Stimulated activated CD4-positive, alpha-beta T cell treated with anti-CD3 and anti-CD28 coated beads, Interleukin-12 subunit alpha, Interleukin-12 subunit beta, amount 100 ng/mL, for 4 hours (primary cell): ENCODE results near the gene PLEKHF1.

Source experiments
- DNase-seq: peaks from one replicate; pipeline ENCODE4 v3.0.0-alpha.2; 2020

The PLEKHF1 gene

GRCh38 chr19:29635963-29636362 is 29.3 kb upstream of the PLEKHF1 start:
- no peak for DNase-seq

- DNase-seq, result no peak
These were observed 28.5 kb upstream of the PLEKHF1 start for GRCh38 chr19:29636553-29637360.

- no peak for DNase-seq
These were observed 26.2 kb upstream of the PLEKHF1 start for GRCh38 chr19:29639086-29639485.

- DNase-seq, result no peak
These were observed 25.0 kb upstream of the PLEKHF1 start for GRCh38 chr19:29640231-29640630.

DNA sequence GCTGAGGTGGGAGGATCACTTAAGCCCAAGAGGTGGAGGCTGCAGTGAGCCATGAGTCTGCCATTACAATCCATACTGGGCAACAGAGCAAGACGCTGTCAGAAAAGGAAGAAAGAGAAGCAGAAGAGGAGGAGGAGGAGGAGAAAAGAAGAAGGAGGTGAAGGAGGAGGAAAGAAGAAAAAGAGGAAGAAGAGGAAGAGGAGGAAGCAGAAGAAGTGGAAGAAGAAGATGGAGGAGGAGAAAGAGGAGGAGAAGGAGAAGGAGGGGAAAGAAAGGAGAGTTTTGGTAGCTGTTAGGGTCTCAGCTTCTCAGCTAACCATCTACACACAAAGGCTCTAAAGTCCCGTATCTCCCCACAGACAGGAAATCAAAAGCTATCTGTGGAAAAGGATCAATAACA is 23.7 kb upstream of the PLEKHF1 start:
- no peak for DNase-seq

- no peak for DNase-seq
These were observed 21.8 kb upstream of the PLEKHF1 start for GRCh38 chr19:29643361-29643935.

DNA sequence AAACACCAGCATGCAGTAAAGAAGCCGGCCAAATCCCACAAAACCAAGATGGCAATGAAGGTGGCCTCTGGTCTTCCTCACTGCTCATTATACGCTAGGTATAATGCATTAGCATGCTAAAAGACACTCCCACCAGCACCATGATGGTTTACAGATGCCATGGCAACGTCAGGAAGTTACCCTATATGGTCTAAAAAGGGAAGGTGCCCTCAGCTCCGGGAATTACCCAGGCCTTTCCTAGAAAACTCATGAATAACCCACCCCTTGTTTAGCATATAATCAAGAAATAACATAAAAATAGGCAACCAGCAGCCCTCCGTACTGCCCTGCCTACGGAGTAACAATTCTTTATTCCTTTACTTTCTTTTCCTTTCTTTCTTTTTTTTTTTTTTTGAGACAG is 21.1 kb upstream of the PLEKHF1 start:
- no peak for DNase-seq

DNA sequence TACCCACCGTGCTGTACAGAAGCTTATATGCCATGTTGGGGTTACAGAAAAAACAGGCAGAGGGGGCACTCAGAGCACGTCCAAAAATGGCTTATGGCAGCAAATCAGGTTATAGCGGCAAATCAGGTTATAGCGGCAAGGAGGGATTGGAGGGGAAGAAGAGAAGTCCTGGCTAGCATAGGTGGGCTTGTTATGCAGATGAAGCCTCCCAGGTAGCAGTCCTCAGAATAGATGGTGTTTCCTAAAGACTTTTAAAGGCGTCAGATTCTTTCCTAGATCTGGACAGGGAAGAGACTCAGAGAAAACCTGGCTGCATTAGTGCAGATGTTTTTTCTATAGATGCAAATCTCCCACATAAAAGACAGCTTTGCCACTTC is 19.8 kb upstream of the PLEKHF1 start:
- no peak for DNase-seq

- DNase-seq, result no peak
These were observed 19.4 kb upstream of the PLEKHF1 start for GRCh38 chr19:29645911-29646310.

DNA sequence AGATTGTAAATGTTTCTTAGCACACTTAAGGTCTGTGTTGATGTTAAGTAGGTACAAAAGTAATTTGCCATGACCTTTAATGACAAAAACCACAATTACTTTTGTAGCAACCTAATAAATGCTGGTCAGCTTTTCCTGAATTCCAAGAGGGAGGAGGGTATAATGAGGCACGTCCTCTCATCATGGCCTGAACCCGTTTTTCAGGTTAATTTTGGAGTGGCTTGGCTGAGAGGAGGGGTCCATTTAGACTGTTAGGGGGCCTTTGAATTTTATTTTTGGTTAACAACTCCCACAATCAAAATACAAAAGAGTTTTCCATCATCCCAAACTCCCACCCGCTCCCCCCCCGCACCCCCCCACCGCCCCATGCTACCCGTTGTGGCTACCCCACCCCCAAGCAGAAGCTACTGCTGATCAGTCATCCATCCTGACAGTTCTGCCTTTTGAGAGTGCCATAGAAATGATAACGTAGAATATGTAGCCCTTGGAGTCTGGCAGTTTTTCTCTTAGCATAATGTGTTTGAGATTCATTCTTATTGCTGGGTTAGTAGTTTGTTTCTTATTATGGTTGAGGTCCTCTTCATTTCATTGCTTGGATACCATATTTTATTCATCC is 14.4 kb upstream of the PLEKHF1 start:
- no peak for DNase-seq

DNA sequence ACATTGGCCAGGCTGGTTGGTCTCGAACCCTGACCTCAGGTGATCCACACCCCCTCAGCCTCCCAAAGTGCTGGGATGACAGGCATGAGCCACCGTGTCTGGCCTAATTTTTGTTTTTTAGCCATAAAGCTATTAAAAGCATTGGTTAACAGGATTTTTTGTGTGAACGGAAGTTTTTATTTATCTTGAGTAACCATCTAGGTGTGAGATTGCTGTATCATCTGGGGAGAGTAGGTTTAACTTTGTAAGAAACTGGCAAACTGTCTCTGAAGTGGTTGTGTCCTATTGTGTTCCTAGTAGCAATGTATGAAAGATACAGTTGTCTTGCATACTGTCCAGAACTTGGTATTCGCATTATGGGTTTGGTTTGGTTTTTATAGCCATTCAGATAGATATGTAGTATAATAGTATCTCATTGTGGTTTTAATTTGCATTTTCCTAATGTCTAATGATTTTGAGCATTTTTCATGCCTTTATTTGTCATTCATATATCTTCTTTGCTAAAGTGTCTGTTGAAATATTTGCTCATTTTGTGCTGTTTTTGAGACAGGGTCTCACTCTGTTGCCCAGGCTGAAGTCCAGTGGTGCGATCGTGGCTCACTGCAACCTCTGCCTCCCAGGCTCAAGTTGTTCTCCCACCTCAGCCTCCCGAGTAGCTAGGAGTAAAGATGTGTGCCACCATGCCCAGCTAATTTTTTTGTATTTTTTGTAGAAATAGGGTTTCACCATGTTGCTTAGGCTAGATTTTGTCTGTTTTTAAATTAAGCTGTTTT is 13.5 kb upstream of the PLEKHF1 start:
- DNase-seq, result no peak

- DNase-seq, result no peak
These were observed 11.9 kb upstream of the PLEKHF1 start for GRCh38 chr19:29653398-29653797.

GRCh38 chr19:29655648-29656335 is 9.5 kb upstream of the PLEKHF1 start:
- DNase-seq, result no peak

GRCh38 chr19:29658221-29658991 is 6.9 kb upstream of the PLEKHF1 start:
- no peak for DNase-seq

- no peak for DNase-seq
These were observed 4.4 kb upstream of the PLEKHF1 start for GRCh38 chr19:29660835-29661234.

GRCh38 chr19:29662278-29662603 is 3.0 kb upstream of the PLEKHF1 start:
- no peak for DNase-seq

DNA sequence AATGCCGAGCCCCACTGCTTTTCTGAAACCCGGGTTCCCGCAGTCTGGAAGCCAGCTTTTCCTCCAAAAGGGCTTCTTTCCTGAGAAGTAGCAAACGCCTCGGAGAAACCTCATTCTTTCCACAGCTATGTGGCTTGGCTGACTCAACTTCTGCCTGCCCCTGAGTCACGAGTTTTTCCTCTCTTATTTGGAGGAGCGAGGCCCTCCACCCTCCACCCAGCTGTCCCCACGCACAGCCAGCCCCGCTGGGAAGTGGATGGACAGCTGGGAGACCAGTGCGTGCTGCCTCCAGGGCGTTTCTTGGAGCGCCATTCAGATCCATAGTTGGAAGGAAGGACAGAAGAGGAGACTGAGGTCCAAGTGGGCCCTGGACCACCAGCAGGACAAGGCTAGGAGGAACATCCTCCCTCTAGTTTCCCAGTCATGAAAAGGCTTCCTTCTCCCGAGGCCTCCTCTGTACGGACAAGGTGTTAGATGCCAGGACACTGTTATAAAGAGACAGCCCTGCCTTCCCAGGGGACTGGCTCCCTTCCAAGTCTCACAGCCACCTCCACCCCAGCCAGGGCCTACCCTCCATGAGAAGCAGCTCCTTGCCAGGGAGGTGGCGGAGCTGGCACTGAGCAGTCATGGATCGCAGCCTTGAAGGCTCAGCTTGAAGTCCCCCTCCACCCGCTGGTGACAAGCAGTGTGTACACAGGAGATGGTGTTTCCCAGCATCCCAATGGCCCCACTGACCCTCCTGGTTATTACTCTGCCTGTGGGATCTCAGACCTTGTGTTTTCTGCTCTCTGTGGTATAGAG is 2.5 kb upstream of the PLEKHF1 start:
- no peak for DNase-seq

GRCh38 chr19:29663861-29664752 is 1.2 kb upstream of the PLEKHF1 start:
- no peak for DNase-seq

DNA sequence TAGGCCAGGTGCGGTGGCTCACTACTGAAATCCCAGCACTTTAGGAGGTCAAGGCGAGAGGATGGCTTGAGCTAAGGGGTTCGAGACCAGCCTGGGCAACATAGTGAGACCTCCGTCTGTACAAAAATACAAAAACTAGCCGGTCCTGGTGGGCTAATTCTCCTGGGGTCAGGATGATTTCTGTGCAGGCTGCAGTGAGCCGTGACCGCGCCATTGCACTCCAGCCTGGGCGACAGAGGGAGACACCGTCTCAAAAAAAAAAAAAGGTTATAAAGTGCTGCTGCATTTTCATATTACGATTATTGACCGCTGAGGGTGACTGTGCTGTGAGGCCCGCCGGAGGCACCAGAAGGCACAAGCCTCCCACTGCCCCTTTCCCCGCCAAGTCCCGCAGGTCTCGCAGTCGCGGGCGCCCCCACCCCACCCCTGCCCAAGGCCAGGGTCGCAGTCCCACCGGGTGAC is 477 bp upstream of the PLEKHF1 start:
- DNase-seq, result no peak
